ENCODE measurements around the gene RTN1. TPM values are rescaled to one million over a fixed set of nuclear protein-coding genes. Genes with fewer than 3 reads are reported as not detected.

The RTN1 gene
- total and polyA plus RNA-seq, 2 of the 8 experiments (the other 6 are each of a cell fraction or from before 2014, with no cell fraction given): 2.8 to 4.9 TPM

GRCh38 chr14:59845245-59845644 is 25.3 kb downstream of the RTN1 start:
- ChIA-PET POLR2A (ENCODE audit: partially characterized antibody) (no interaction called here), CTCF (ENCODE audit: partially characterized antibody) (interaction anchor here (1.0 kb wide), 1 partner anchor 52 kb away, joined by 3 read pairs; no protein-coding TSS in a partner anchor)
- FAIRE-seq (no peak), DNase-seq (ENCODE audit: low read depth in 1 of 2, low spot score in 2 of 2) (no peak)
- Histone ChIP-seq H3K23ac (ENCODE audit: insufficient read length) (no peak overlapping the region), H3K27ac (ENCODE audit: low read depth, low read length) (no peak overlapping the region), H4K5ac (ENCODE audit: insufficient read length, low read depth, low read length) (no peak overlapping the region), H2BK15ac (ENCODE audit: low read length) (no peak overlapping the region), H3K27me3 (replicated peaks in 1 of 4; ENCODE audit: control insufficient read depth in 3 of 4, extremely low read depth in 1 of 4, insufficient read depth in 3 of 4, low read length in 3 of 4) (no peaks in the 10 kb centered on the region), H4K20me1 (replicated peaks in 1 of 2; ENCODE audit: control insufficient read depth in 1 of 2, insufficient read depth in 2 of 2, low read length in 2 of 2) (no peaks in the 10 kb centered on the region), H2BK120ac (replicated peaks; ENCODE audit: low read depth, low read length) (no peak overlapping the region), H3K18ac (ENCODE audit: extremely low read depth, low read length) (no peak overlapping the region), H2AK5ac (ENCODE audit: low read depth, low read length) (no peak overlapping the region), H3K4me2 (ENCODE audit: insufficient read depth in 1 of 2, low read depth in 2 of 2, low read length in 2 of 2) (no peak overlapping the region), H2BK12ac (ENCODE audit: low read depth, low read length) (no peak overlapping the region), H4K8ac (ENCODE audit: extremely low read depth, insufficient read depth, low read length) (no peak overlapping the region), H2AFZ (ENCODE audit: low read length) (no peak overlapping the region), H3K4ac (replicated peaks; ENCODE audit: insufficient read length, low read depth, low read length) (no peak overlapping the region), H4K91ac (replicated peaks; ENCODE audit: insufficient read length, low read length) (no peak overlapping the region), H2BK20ac (ENCODE audit: low read length) (no peak overlapping the region), H3K9ac (replicated peaks in 1 of 4; ENCODE audit: extremely low read depth in 1 of 4, low read depth in 3 of 4, low read length in 3 of 4) (no peak overlapping the region), H3K4me3 (ENCODE audit: extremely low read depth in 1 of 4, insufficient read depth in 2 of 4, low read depth in 3 of 4, low read length in 4 of 4) (no peak overlapping the region), H3K9me3 (ENCODE audit: insufficient read depth in 2 of 2, low read depth in 1 of 2, low read length in 1 of 2) (no peaks in the 10 kb centered on the region), H3K79me1 (ENCODE audit: low read depth, low read length) (no peaks in the 10 kb centered on the region), H3K36me3 (ENCODE audit: control insufficient read depth in 2 of 4, insufficient read depth in 4 of 4, low read length in 3 of 4) (no peaks in the 10 kb centered on the region), H3K4me1 (replicated peaks in 1 of 4; ENCODE audit: control insufficient read depth in 3 of 4, insufficient read depth in 4 of 4, low read length in 3 of 4) (no peaks in the 10 kb centered on the region), H3K23me2 (ENCODE audit: low read depth, low read length) (no peaks in the 10 kb centered on the region), H3K79me2 (ENCODE audit: control insufficient read depth in 1 of 2, insufficient read depth in 2 of 2, low read length in 2 of 2) (no peaks in the 10 kb centered on the region), H3K14ac (ENCODE audit: insufficient read length) (no peak overlapping the region), H3K56ac (replicated peaks; ENCODE audit: insufficient read length, low read depth, low read length) (no peak overlapping the region), H2BK5ac (ENCODE audit: low read depth, low read length) (no peak overlapping the region)
- 68% methylated on average over 3 of the region's 3 CpGs; no CpG with 5 or more reads in 1 of the 2 experiments for WGBS, 2 experiments (ENCODE audit: extremely low coverage in 1 of 2, insufficient coverage in 1 of 2, insufficient read length in 1 of 2, insufficient replicate concordance in 2 of 2, low coverage in 1 of 2, low lambda C conversion rate in 2 of 2, missing lambda C conversion rate in 1 of 2)
- TF ChIP-seq EGR1 (IDR thresholded peaks at IDR 0.05; ENCODE audit: borderline replicate concordance, low read depth, low read length) (no peak), ASH2L (IDR thresholded peaks at IDR 0.05; ENCODE audit: low read length) (no peak), ZNF274 (IDR thresholded peaks at IDR 0.05; ENCODE audit: borderline replicate concordance, extremely low read depth, low read length) (no peak), SIX5 (IDR thresholded peaks at IDR 0.05; ENCODE audit: low read depth, low read length) (no peak), PHF8 (conservative IDR thresholded peaks at IDR 0.05; ENCODE audit: low read depth, low read length) (no peak), BRCA1 (IDR thresholded peaks at IDR 0.05; ENCODE audit: low read depth, low read length) (no peak), NRF1 (IDR thresholded peaks at IDR 0.05; ENCODE audit: low read depth, low read length) (no peak), CHD2 (IDR thresholded peaks at IDR 0.05; ENCODE audit: low read length) (no peak)

Data from H1 (cell line).